Endothelial cell of umbilical vein (primary cell): ENCODE results near the gene USP31. TPM values are rescaled to one million over a fixed set of nuclear protein-coding genes. Genes with fewer than 3 reads are reported as not detected.

Source experiments
- BruUV-seq: library from RNA; stranded (reverse); fragments of 400-500 nt; replicated peaks from 2 replicates; lab custom pipeline; 2021; lab: Mats Ljungman, UMichigan
- CTCF ChIA-PET: fragments of 300-600, 350-600 bp; sonication (Branson Sonifier 250); formaldehyde crosslinking; loops from one replicate; lab custom pipeline; 2021; ENCODE audit warnings: antibody characterized with exemption, inconsistent platforms; lab: Charles Lee
- POLR2A ChIA-PET: fragments of 300-600, 350-600 bp; sonication (Branson Sonifier 250); formaldehyde crosslinking; loops from one replicate; lab custom pipeline; 2021; ENCODE audit warnings: antibody characterized with exemption, inconsistent platforms; lab: Charles Lee
- DNase-seq: peaks from one replicate; pipeline ENCODE4 v3.0.0-alpha.2; 2011; ENCODE audit warnings: low read depth, low spot score
- FAIRE-seq: peaks from 2 replicates; lab custom pipeline; 2011; peaks lifted over from hg19 to GRCh38; lab: Jason Lieb, UNC
- H2AFZ ChIP-seq: 2 replicates; pipeline ENCODE4 v1.6.0; 2012; ENCODE audit warnings: low read depth, low read length, control low read depth, inconsistent platforms
- H3K27ac ChIP-seq: 2 replicates; pipeline ENCODE4 v1.5.1; 2011; ENCODE audit warnings: low read depth, mild to moderate bottlenecking, control low read depth, low read length, moderate library complexity; ENCODE audit not compliant: insufficient read depth
- H3K27me3 ChIP-seq, 2 experiments: 2 replicates each; pipeline versions ENCODE4 v1.6.0 to v1.6.1; 2011; ENCODE audit warnings: low read length in 2 of 2, mixed read lengths in 1 of 2; ENCODE audit not compliant: control insufficient read depth in 2 of 2, insufficient read depth in 2 of 2
- H3K36me3 ChIP-seq, 2 experiments: 2 replicates in 1 of 2; 3 replicates in 1 of 2; pipeline ENCODE4 v1.5.1; 2011; ENCODE audit warnings: low read length in 2 of 2, mild to moderate bottlenecking in 1 of 2, moderate library complexity in 1 of 2; ENCODE audit not compliant: control insufficient read depth in 2 of 2, insufficient read depth in 2 of 2; ENCODE audit errors: extremely low read depth in 1 of 2
- H3K4me1 ChIP-seq: 3 replicates; pipeline ENCODE4 v1.5.1; 2011; ENCODE audit warnings: mild to moderate bottlenecking, low read length; ENCODE audit not compliant: control insufficient read depth, insufficient read depth; ENCODE audit errors: extremely low read depth
- H3K4me2 ChIP-seq: 2 replicates; pipeline ENCODE4 v1.6.1; 2011; ENCODE audit warnings: low read length, control low read depth, mixed read lengths; ENCODE audit not compliant: insufficient read depth
- H3K4me3 ChIP-seq, 3 experiments: fragments of 200-600 bp in 1 of 3; sonication (generic), shearing (Covaris generic) in 1 of 3; replicated peaks in 1 of 3; 2 replicates each; pipeline ENCODE4 v1.5.1; 2011 to 2016; ENCODE audit warnings: control low read depth in 3 of 3, low read length in 3 of 3, mild to moderate bottlenecking in 2 of 3, inconsistent platforms in 1 of 3, low read depth in 1 of 3, moderate library complexity in 1 of 3; ENCODE audit not compliant: insufficient read depth in 1 of 3
- H3K79me2 ChIP-seq: 2 replicates; pipeline ENCODE4 v1.6.0; 2012; ENCODE audit warnings: low read length, inconsistent platforms; ENCODE audit not compliant: control insufficient read depth, insufficient read depth
- H3K9ac ChIP-seq: replicated peaks from 2 replicates; pipeline ENCODE3; 2011; ENCODE audit warnings: low read length, control low read depth; ENCODE audit not compliant: insufficient read depth; ENCODE audit errors: extremely low read depth
- H3K9me1 ChIP-seq: replicated peaks from 3 replicates; pipeline ENCODE4 v1.6.0; 2011; ENCODE audit warnings: mild to moderate bottlenecking, low read length; ENCODE audit not compliant: control insufficient read depth, insufficient read depth; ENCODE audit errors: extremely low read depth
- H3K9me3 ChIP-seq: replicated peaks from 2 replicates; pipeline ENCODE4 v1.5.1; 2012; ENCODE audit warnings: low read length, inconsistent platforms; ENCODE audit not compliant: control insufficient read depth, insufficient read depth
- H4K20me1 ChIP-seq: replicated peaks from 2 replicates; pipeline ENCODE3; 2011; ENCODE audit warnings: mild to moderate bottlenecking, low read length; ENCODE audit not compliant: control insufficient read depth, insufficient read depth; ENCODE audit errors: extremely low read depth
- EZH2 ChIP-seq: IDR thresholded peaks from 2 replicates; pipeline ENCODE4 v1.6.1; 2012; ENCODE audit warnings: borderline replicate concordance, low read depth, mild to moderate bottlenecking, moderate library complexity, low read length, inconsistent platforms; ENCODE audit not compliant: severe bottlenecking
- FOS ChIP-seq: IDR thresholded peaks from 2 replicates; pipeline ENCODE4 v1.6.1; 2011; ENCODE audit warnings: mild to moderate bottlenecking, low read length, moderate library complexity, borderline replicate concordance; ENCODE audit not compliant: insufficient read depth
- GATA2 ChIP-seq: IDR thresholded peaks from 2 replicates; pipeline ENCODE4 v1.7.0; 2011; ENCODE audit warnings: low read depth, mild to moderate bottlenecking, moderate library complexity, mixed read lengths, low read length; ENCODE audit not compliant: insufficient read length, insufficient read depth
- JUN ChIP-seq: IDR thresholded peaks from 2 replicates; pipeline ENCODE4 v1.6.1; 2011; ENCODE audit warnings: borderline replicate concordance, low read depth; ENCODE audit not compliant: insufficient read length, insufficient read depth
- MYC ChIP-seq: IDR thresholded peaks from one replicate; pipeline ENCODE4 v1.6.1; 2011; ENCODE audit warnings: mild to moderate bottlenecking, low read depth, low read length
- POLR2A ChIP-seq: IDR thresholded peaks from 2 replicates; pipeline ENCODE4 v1.6.1; 2012; ENCODE audit warnings: low read depth, mild to moderate bottlenecking, control low read depth, low read length
- POLR2AphosphoS5 ChIP-seq: IDR thresholded peaks from 2 replicates; pipeline ENCODE4 v1.6.1; 2012; ENCODE audit warnings: low read depth, mild to moderate bottlenecking, control low read depth, low read length, moderate library complexity; ENCODE audit not compliant: insufficient read depth
- dilution Hi-C: fragments of 300-500 bp; cut with MboI; formaldehyde crosslinking; loops from one replicate; pipeline ENCODE4 v1.15.0; 2019; ENCODE audit warnings: low sequenced_read_pairs; ENCODE audit not compliant: extremely low pct_ligation_motif_present
- intact Hi-C: fragments of 100-400 bp; cut with micrococcal nuclease; formaldehyde crosslinking; loops from one replicate; pipeline ENCODE4 v1.10.0; 2022
- polyA plus RNA-seq, 4 experiments: library from polyadenylated mRNA; depleted of rRNA in 3 of 4; stranded (reverse) in 3 of 4; unstranded in 1 of 4; fragments of >200 nt; gene quantifications; 2 replicates each; pipeline versions ENCODE4 v1.2.1 to v1.2.3, GENCODE V29; 2011 to 2012; ENCODE audit warnings: missing spikeins in 1 of 4
- total RNA-seq: library from RNA; stranded (reverse); gene quantifications from 2 replicates; pipeline ENCODE4 v1.2.3, GENCODE V29; 2021
- TF ChIP-seq, protein P1 (sequence below): IDR thresholded peaks from 2 replicates; pipeline ENCODE4 v1.6.1; 2011; ENCODE audit not compliant: insufficient read depth, insufficient read length
- TF ChIP-seq, protein P2 (sequence below), 2 donors: IDR thresholded peaks; 1 replicate in 1 of 2; 2 replicates in 1 of 2; pipeline ENCODE4 v1.5.1; 2011; ENCODE audit warnings: low read length in 2 of 2, mild to moderate bottlenecking in 2 of 2, moderate library complexity in 2 of 2, control low read depth in 1 of 2, inconsistent platforms in 1 of 2, low read depth in 1 of 2; ENCODE audit not compliant: insufficient read depth in 1 of 2; ENCODE audit errors: extremely low read depth in 1 of 2

USP31 gene
- total and polyA plus RNA-seq, 2 donors (not counting 3 experiments of a cell fraction or from before 2014, with no cell fraction given): 14.5 to 42.4 TPM

DNA sequence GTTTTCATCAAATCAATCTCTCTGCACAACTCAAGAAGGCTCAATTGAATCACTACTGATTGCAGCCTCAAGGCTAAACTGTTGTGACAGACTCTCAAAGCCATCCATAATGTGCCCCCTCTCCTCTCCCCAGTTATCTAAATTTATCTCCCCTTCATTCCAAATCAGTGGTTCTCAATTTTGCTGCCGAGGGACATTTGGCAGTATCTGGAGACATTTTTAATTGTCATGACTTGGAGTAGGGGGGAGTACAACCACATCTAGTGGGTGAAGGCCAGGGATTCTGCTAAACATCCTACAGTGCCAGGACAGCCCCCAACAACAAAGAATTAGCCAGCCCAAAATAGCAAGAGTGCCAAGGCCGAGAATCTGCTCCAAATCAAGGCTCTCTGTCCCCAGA is 9.1 kb downstream of the USP31 start:
- H3K27me3 ChIP-seq: no peaks in the 10 kb centered on the region
- no TSS peak for BruUV-seq
- H3K4me2 ChIP-seq: no peak overlapping the region
- dilution Hi-C loops (no loop called here), intact Hi-C loops (no loop called here)
- H3K9ac ChIP-seq: no peak overlapping the region
- peaks cover 85% of the 10 kb centered on the region for H3K79me2 ChIP-seq
- H3K4me1 ChIP-seq: peaks cover 4% of the 10 kb centered on the region
- H3K27ac ChIP-seq: no peak overlapping the region
- H3K36me3 ChIP-seq: no peaks in the 10 kb centered on the region
- peaks cover 3% of the 10 kb centered on the region for H4K20me1 ChIP-seq
- H2AFZ ChIP-seq: no peak overlapping the region
- ChIA-PET POLR2A (no interaction called here), CTCF (no interaction called here)
- FAIRE-seq: no peak
- H3K9me1 ChIP-seq: no peaks in the 10 kb centered on the region
- TF ChIP-seq, protein P1, sequence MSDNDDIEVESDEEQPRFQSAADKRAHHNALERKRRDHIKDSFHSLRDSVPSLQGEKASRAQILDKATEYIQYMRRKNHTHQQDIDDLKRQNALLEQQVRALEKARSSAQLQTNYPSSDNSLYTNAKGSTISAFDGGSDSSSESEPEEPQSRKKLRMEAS: no peak
- TF ChIP-seq MYC (no peak), EZH2 (no peak), POLR2A (no peak), FOS (no peak), GATA2 (no peak), JUN (no peak), POLR2AphosphoS5 (no peak)
- TF ChIP-seq, protein P2, sequence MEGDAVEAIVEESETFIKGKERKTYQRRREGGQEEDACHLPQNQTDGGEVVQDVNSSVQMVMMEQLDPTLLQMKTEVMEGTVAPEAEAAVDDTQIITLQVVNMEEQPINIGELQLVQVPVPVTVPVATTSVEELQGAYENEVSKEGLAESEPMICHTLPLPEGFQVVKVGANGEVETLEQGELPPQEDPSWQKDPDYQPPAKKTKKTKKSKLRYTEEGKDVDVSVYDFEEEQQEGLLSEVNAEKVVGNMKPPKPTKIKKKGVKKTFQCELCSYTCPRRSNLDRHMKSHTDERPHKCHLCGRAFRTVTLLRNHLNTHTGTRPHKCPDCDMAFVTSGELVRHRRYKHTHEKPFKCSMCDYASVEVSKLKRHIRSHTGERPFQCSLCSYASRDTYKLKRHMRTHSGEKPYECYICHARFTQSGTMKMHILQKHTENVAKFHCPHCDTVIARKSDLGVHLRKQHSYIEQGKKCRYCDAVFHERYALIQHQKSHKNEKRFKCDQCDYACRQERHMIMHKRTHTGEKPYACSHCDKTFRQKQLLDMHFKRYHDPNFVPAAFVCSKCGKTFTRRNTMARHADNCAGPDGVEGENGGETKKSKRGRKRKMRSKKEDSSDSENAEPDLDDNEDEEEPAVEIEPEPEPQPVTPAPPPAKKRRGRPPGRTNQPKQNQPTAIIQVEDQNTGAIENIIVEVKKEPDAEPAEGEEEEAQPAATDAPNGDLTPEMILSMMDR (IDR thresholded peaks at IDR 0.05; ENCODE audit: extremely low read depth in 1 of 2, insufficient read depth in 1 of 2, low read depth in 1 of 2, low read length in 2 of 2): no peak
- no peak overlapping the region for H3K4me3 ChIP-seq
- no peaks in the 10 kb centered on the region for H3K9me3 ChIP-seq
- DNase-seq: no peak
